IPS-20b (cell line): ENCODE measurements around the gene GMIP.

Experiments used
- H3K27ac ChIP-seq: one replicate; pipeline ENCODE4 v1.5.1; 2013; ENCODE audit warnings: low read length
- H3K27me3 ChIP-seq: 2 replicates; pipeline ENCODE4 v1.6.1; 2013; ENCODE audit warnings: mild to moderate bottlenecking, low read length, inconsistent platforms; ENCODE audit not compliant: insufficient read depth
- H3K36me3 ChIP-seq: 2 replicates; pipeline ENCODE4 v1.6.1; 2013; ENCODE audit warnings: low read depth, mild to moderate bottlenecking, inconsistent platforms, low read length, moderate library complexity; ENCODE audit not compliant: insufficient read depth
- H3K4me1 ChIP-seq: 2 replicates; pipeline ENCODE4 v1.6.1; 2013; ENCODE audit warnings: mild to moderate bottlenecking, control low read depth, inconsistent platforms, low read length, moderate library complexity; ENCODE audit not compliant: insufficient read depth
- H3K4me3 ChIP-seq: 2 replicates; pipeline ENCODE4 v1.5.1; 2013; ENCODE audit warnings: mild to moderate bottlenecking, low read length, inconsistent platforms
- H3K9ac ChIP-seq: 2 replicates; pipeline ENCODE4 v1.6.1; 2013; ENCODE audit warnings: low read depth, mild to moderate bottlenecking, inconsistent platforms, low read length, moderate library complexity
- H3K9me3 ChIP-seq: 2 replicates; pipeline ENCODE4 v1.6.1; 2013; ENCODE audit warnings: mild to moderate bottlenecking, low read depth, low read length, inconsistent platforms; ENCODE audit not compliant: insufficient read depth

Gene GMIP

DNA sequence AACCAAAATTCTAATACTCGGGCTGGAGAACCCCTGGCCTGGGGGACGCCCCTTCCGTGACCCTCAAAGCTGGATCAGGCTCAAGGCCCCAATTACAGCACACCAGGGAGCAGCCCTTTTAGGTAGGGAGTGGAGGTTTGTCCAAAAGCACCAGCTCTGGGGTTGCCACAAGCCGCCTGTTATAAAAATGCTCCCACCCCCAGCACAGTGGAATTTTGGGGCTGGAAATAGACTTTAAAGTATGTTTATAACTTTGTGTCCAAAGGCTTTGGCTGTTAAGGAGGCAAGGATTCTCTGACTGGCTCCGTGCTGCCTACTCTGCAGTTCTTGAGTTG is 564 bp upstream of the GMIP start:
- H3K9ac ChIP-seq = no peak overlapping the region

GRCh38 chr19:19642506-19643157 is 825 bp downstream of the GMIP start:
- H3K36me3 ChIP-seq = peaks cover 31% of the 10 kb centered on the region
- peak overlapping the region; percentile 94 for H3K4me3 ChIP-seq
- no peaks in the 10 kb centered on the region for H3K9me3 ChIP-seq
- H3K4me1 ChIP-seq = peaks cover 5% of the 10 kb centered on the region; the same call in 1 of the 2 replicates
- peaks cover 5% of the 10 kb centered on the region; the same call in 1 of the 2 replicates for H3K27me3 ChIP-seq
- H3K27ac ChIP-seq = no peak overlapping the region
- peak overlapping the region; percentile 81 for H3K9ac ChIP-seq

More for the DNA sequence above, 564 bp upstream of the GMIP start:
- H3K9me3 ChIP-seq = no peaks in the 10 kb centered on the region
- H3K4me1 ChIP-seq = peaks cover 5% of the 10 kb centered on the region; the same call in 1 of the 2 replicates
- no peak overlapping the region for H3K27ac ChIP-seq
- no peak overlapping the region; the same call in 1 of the 2 replicates for H3K4me3 ChIP-seq
- peaks cover 5% of the 10 kb centered on the region; the same call in 1 of the 2 replicates for H3K27me3 ChIP-seq
- H3K36me3 ChIP-seq = peaks cover 44% of the 10 kb centered on the region

DNA sequence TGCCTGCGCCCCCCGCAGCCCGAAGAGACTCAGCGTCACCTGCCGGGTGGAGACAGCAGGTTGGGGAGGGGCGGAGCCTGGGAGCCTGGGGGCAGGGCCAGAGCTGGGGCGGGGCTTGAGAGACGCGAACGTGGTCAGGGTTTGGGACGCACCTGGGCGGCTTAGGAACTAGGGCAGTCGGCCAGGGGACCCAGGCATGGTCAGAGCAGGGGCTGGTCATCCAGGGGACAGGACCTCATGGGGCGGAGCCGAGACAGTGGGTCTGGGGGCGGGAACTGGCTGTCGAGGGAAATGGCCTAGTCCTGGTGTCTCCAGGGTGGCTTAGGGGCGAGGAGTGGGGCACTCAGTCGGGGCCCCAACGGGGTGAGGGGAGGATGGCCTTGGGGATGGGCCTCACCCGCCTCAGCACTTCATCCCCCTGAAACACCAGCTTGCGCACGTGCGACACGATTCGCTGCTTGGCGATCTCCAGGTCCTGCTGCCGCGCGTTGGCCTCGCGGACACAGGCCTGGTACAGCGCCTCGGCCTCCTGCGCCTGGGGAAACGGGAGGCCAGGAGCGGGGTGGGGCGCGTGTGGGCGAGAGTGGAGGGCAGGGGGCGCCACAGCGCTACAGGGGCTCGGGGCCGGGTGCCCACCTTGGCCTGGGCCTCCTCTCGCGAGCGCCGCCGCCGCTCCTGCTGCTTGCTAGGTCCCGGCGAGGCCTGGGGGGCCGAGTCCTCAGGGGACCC is 5.8 kb downstream of the GMIP start:
- Histone ChIP-seq H3K27me3 (peaks cover 5% of the 10 kb centered on the region; the same call in 1 of the 2 replicates), H3K4me1 (0 out of 2 replicates have a peak, but pooled peaks cover 5% of the 10 kb centered on the region), H3K4me3 (peak overlapping the region; percentile 21; the same call in 1 of the 2 replicates), H3K36me3 (peaks cover 14% of the 10 kb centered on the region), H3K9me3 (no peaks in the 10 kb centered on the region), H3K9ac (no peak overlapping the region), H3K27ac (no peak overlapping the region)

GRCh38 chr19:19637186-19637522 is 6.3 kb downstream of the GMIP start:
- Histone ChIP-seq H3K4me3 (peak overlapping the region; percentile 21; the same call in 1 of the 2 replicates), H3K27me3 (no peaks in the 10 kb centered on the region; the same call in 1 of the 2 replicates), H3K4me1 (no peaks in the 10 kb centered on the region), H3K9me3 (no peaks in the 10 kb centered on the region), H3K27ac (no peak overlapping the region), H3K36me3 (peaks cover 14% of the 10 kb centered on the region), H3K9ac (no peak overlapping the region; the same call in 1 of the 2 replicates)

GRCh38 chr19:19636573-19637185 is 6.8 kb downstream of the GMIP start:
- Histone ChIP-seq H3K4me3 (peak overlapping the region; percentile 21; the same call in 1 of the 2 replicates), H3K27ac (no peak overlapping the region), H3K9ac (no peak overlapping the region; the same call in 1 of the 2 replicates), H3K27me3 (no peaks in the 10 kb centered on the region), H3K36me3 (peaks cover 14% of the 10 kb centered on the region), H3K4me1 (no peaks in the 10 kb centered on the region), H3K9me3 (no peaks in the 10 kb centered on the region)

DNA sequence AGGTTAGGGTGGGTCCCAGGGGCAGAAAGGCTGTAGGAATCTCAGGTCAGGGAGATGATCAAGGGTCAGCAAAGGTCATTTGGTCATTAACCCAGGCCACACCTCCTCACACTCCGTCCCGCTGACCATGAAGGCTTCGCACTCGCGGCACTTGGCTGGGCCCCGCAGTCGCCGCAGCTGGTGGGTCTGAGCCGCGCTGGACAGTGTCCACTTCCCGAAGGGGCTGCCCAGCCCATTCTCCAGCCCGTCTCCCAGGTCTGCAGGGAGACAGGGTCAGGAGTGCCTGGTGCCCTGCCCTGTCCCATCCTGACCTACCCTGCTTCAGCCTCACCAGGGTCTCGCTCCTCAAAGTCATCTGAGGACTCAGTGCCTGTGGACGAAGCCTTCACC is 8.1 kb downstream of the GMIP start:
- Histone ChIP-seq H3K27me3 (no peaks in the 10 kb centered on the region), H3K36me3 (peaks cover 14% of the 10 kb centered on the region), H3K9ac (no peak overlapping the region), H3K27ac (no peak overlapping the region), H3K4me3 (no peak overlapping the region), H3K9me3 (no peaks in the 10 kb centered on the region), H3K4me1 (no peaks in the 10 kb centered on the region)

DNA sequence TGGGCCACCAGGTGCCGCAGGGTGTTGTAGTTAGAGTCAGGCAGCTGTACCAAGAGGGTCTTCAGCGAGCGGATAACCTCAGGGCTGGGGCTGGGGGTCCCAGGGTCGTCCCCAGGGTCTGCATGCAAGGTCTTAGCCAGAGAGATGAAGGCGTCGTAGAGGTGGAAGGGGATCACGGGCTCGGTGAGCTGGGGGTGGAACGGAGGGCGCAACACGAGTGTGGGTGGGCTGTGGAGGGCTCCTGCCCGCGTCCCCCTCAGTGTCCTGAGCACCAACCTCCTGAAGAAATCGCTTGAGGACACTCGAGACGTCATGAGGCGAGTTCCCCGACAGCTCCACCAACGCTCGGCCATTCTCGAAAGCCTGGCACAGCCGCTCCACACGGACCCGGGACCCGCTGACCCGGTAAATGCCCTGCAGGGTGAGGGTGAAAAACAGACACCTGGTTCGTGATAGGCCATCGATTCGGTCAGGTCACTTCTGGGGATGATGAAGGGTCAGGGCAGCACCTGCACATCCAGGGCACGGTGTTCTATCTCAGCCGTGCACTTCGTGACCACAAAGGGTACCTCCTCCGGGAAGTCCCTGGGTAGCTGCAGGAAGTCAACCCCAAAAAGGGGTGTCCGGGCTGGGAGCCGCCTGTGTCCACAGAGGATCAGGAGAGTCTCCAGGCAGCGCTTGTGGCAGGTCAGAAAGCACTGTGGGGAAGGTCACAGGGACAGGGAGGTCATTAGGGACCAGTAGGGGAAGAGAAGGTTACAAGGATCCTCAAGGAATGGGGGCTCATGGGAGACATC is 8.7 kb downstream of the GMIP start:
- H3K9me3 ChIP-seq = no peaks in the 10 kb centered on the region
- H3K4me1 ChIP-seq = no peaks in the 10 kb centered on the region
- H3K4me3 ChIP-seq = no peak overlapping the region
- no peak overlapping the region for H3K9ac ChIP-seq
- H3K36me3 ChIP-seq = peaks cover 14% of the 10 kb centered on the region
- H3K27me3 ChIP-seq = no peaks in the 10 kb centered on the region
- no peak overlapping the region for H3K27ac ChIP-seq

- Histone ChIP-seq H3K9me3 (no peaks in the 10 kb centered on the region), H3K36me3 (peaks cover 14% of the 10 kb centered on the region), H3K27me3 (no peaks in the 10 kb centered on the region), H3K4me3 (no peak overlapping the region), H3K4me1 (no peaks in the 10 kb centered on the region), H3K27ac (no peak overlapping the region), H3K9ac (no peak overlapping the region)
Measured at GRCh38 chr19:19633711-19634515, 9.5 kb downstream of the GMIP start.

GRCh38 chr19:19632661-19633060 is 10.8 kb downstream of the GMIP start:
- Histone ChIP-seq H3K27me3 (no peaks in the 10 kb centered on the region), H3K36me3 (peaks cover 14% of the 10 kb centered on the region), H3K4me1 (no peaks in the 10 kb centered on the region), H3K27ac (no peak overlapping the region), H3K4me3 (no peak overlapping the region), H3K9ac (no peak overlapping the region), H3K9me3 (no peaks in the 10 kb centered on the region)

- Histone ChIP-seq H3K9me3 (no peaks in the 10 kb centered on the region), H3K36me3 (peaks cover 15% of the 10 kb centered on the region), H3K27me3 (no peaks in the 10 kb centered on the region), H3K9ac (no peak overlapping the region), H3K4me3 (no peak overlapping the region), H3K4me1 (peaks cover 10% of the 10 kb centered on the region; the same call in 1 of the 2 replicates), H3K27ac (no peak overlapping the region)
Measured at GRCh38 chr19:19631346-19631745, 12.1 kb downstream of the GMIP start.

DNA sequence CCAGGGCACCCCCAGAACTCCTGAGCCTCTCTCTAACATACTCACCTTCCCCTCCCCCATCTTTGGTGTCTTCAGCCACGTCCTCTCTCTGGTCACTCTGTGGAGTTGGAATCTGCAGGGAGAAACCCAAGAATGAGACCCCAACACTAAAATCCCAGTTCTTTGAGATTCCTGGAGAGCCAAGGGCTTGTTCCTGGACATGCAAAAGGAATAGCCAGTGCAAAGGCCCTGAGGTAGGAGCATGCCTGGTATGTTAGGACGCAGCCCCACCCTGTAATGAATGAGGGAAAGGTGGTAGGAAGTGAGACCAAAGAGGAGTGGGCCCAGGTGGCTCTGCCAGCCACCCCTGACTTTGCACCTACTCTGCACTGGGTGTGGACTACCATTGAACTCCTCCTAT is 13.0 kb downstream of the GMIP start:
- no peak overlapping the region for H3K9ac ChIP-seq
- H3K36me3 ChIP-seq = peaks cover 19% of the 10 kb centered on the region
- H3K27me3 ChIP-seq = no peaks in the 10 kb centered on the region
- H3K4me1 ChIP-seq = peaks cover 14% of the 10 kb centered on the region; the same call in 1 of the 2 replicates
- no peaks in the 10 kb centered on the region for H3K9me3 ChIP-seq
- no peak overlapping the region for H3K4me3 ChIP-seq
- H3K27ac ChIP-seq = no peak overlapping the region
